K562 (cell line): ENCODE data around the gene CSMD2. TPM values are rescaled to one million over a fixed set of nuclear protein-coding genes. Genes with fewer than 3 reads are reported as not detected.

Experiments
- ATAC-seq: fragments of 200-7000 bp; cut with Tn5 transposase; 3 replicates; pipeline ENCODE4 v1.9.1; 2020; ENCODE audit warnings: moderate library complexity
- BruUV-seq: library from RNA; stranded (reverse); fragments of 400-500 nt; replicated peaks from 2 replicates; lab custom pipeline; 2021; lab: Mats Ljungman, UMichigan
- CTCF ChIA-PET: fragments of 300-600 bp; formaldehyde crosslinking; extraction: SDS; loops from one replicate; lab custom pipeline; 2021; ENCODE audit warnings: low intra/inter-chr PET ratio; lab: Yijun Ruan, JAX
- POLR2A ChIA-PET: fragments of 300-600, 350-650 bp; sonication (Branson Sonifier 250); formaldehyde crosslinking; extraction: SDS; loops from one replicate; lab custom pipeline; 2021; ENCODE audit warnings: antibody characterized with exemption, inconsistent platforms; lab: Yijun Ruan, JAX
- DNase-seq, 4 experiments: peaks; one replicate each; pipeline versions ENCODE4 v3.0.0 to v3.0.0-alpha.2; 2011 to 2018; ENCODE audit warnings: low spot score in 3 of 4, mixed read lengths in 3 of 4; ENCODE audit errors: extremely low read depth in 1 of 4
- FAIRE-seq: peaks from 2 replicates; lab custom pipeline; 2011; peaks lifted over from hg19 to GRCh38; lab: Jason Lieb, UNC
- H2AFZ ChIP-seq: 2 replicates; pipeline ENCODE4 v1.6.0; 2011; ENCODE audit warnings: low read depth, low read length, control low read depth, inconsistent platforms
- H3K27ac ChIP-seq: fragments of 200-600 bp; 3 replicates; pipeline ENCODE4 v1.8.0; 2011; ENCODE audit warnings: low read depth, mild to moderate bottlenecking, control low read depth, inconsistent platforms, low read length, moderate library complexity, mixed read lengths; ENCODE audit errors: extremely low read depth
- H3K27me3 ChIP-seq, 2 experiments: fragments of 300-600 bp in 1 of 2; 2 replicates in 1 of 2; 3 replicates in 1 of 2; pipeline versions ENCODE4 v1.6.0 to v1.8.0; 2011; ENCODE audit warnings: inconsistent platforms in 2 of 2, low read length in 2 of 2, mild to moderate bottlenecking in 1 of 2, mixed read lengths in 1 of 2, moderate library complexity in 1 of 2; ENCODE audit not compliant: control insufficient read depth in 2 of 2, insufficient read depth in 2 of 2
- H3K36me3 ChIP-seq: fragments of 300-600 bp; 3 replicates; pipeline ENCODE4 v1.8.0; 2011; ENCODE audit warnings: mild to moderate bottlenecking, low read length, inconsistent platforms; ENCODE audit not compliant: control insufficient read depth, insufficient read depth
- H3K4me1 ChIP-seq, 2 experiments: fragments of 200-600 bp in 1 of 2; replicated peaks in 1 of 2; 2 replicates in 1 of 2; 3 replicates in 1 of 2; pipeline versions ENCODE4 v1.5.1 to v1.8.0; 2011; ENCODE audit warnings: inconsistent platforms in 2 of 2, low read length in 2 of 2, mild to moderate bottlenecking in 1 of 2, mixed read lengths in 1 of 2, moderate library complexity in 1 of 2; ENCODE audit not compliant: control insufficient read depth in 2 of 2, insufficient read depth in 2 of 2
- H3K4me2 ChIP-seq: 2 replicates; pipeline ENCODE4 v1.6.1; 2011; ENCODE audit warnings: low read length, control low read depth, inconsistent platforms, mixed read lengths; ENCODE audit not compliant: insufficient read depth
- H3K4me3 ChIP-seq: fragments of 200-600 bp; sonication (generic), shearing (Covaris generic); 2 replicates; pipeline ENCODE4 v1.5.1; 2016; ENCODE audit warnings: control low read depth, inconsistent platforms
- H3K79me2 ChIP-seq: fragments of 200-600 bp; 3 replicates; pipeline ENCODE4 v1.8.0; 2011; ENCODE audit warnings: low read length, inconsistent platforms; ENCODE audit not compliant: control insufficient read depth, insufficient read depth
- H3K9ac ChIP-seq, 2 experiments: 2 replicates each; pipeline versions ENCODE4 v1.6.0 to v1.6.1; 2011; ENCODE audit warnings: low read depth in 2 of 2, low read length in 2 of 2, control low read depth in 1 of 2, inconsistent platforms in 1 of 2, mild to moderate bottlenecking in 1 of 2, mixed read lengths in 1 of 2; ENCODE audit not compliant: insufficient read depth in 1 of 2
- H3K9me1 ChIP-seq: one replicate; pipeline ENCODE4 v1.6.0; 2011; ENCODE audit warnings: inconsistent platforms, mild to moderate bottlenecking, low read length, moderate library complexity; ENCODE audit not compliant: control insufficient read depth, insufficient read depth
- H3K9me3 ChIP-seq: replicated peaks from 2 replicates; pipeline ENCODE4 v1.5.1; 2011; ENCODE audit warnings: low read depth, low read length, inconsistent platforms; ENCODE audit not compliant: control insufficient read depth, insufficient read depth
- H4K20me1 ChIP-seq: replicated peaks from 2 replicates; pipeline ENCODE4 v1.6.1; 2011; ENCODE audit warnings: low read length, inconsistent platforms, mixed read lengths; ENCODE audit not compliant: control insufficient read depth, insufficient read depth
- EZH2 ChIP-seq: IDR thresholded peaks from 2 replicates; pipeline ENCODE4 v1.6.1; 2012; ENCODE audit warnings: low read depth, mild to moderate bottlenecking, inconsistent platforms, low read length, borderline replicate concordance
- FOXA3 ChIP-seq, 2 experiments: fragments of 450-650 bp in 1 of 2; sonication (generic) in 1 of 2; formaldehyde crosslinking; IDR thresholded peaks in 1 of 2; conservative IDR thresholded peaks in 1 of 2; 2 replicates each; pipeline versions ENCODE4 v1.4.0 to v1.8.0; 2020 to 2022; ENCODE audit warnings: mild to moderate bottlenecking in 2 of 2, missing genetic modification reagents in 1 of 2
- HEY1 ChIP-seq: fragments of 250-450 bp; sonication (Bioruptor Pico); IDR thresholded peaks from 2 replicates; pipeline ENCODE4 v1.5.0; 2020; ENCODE audit warnings: mild to moderate bottlenecking, moderate library complexity, borderline replicate concordance
- KAT2B ChIP-seq: IDR thresholded peaks from one replicate; pipeline ENCODE4 v1.6.1; 2012; ENCODE audit warnings: low read depth, mild to moderate bottlenecking, control low read depth, inconsistent platforms, low read length, moderate library complexity
- KDM2B ChIP-seq: fragments of 250-450 bp; sonication (Bioruptor Pico); IDR thresholded peaks from 2 replicates; pipeline ENCODE4 v1.8.0; 2021; ENCODE audit warnings: mild to moderate bottlenecking, moderate library complexity
- LCOR ChIP-seq: sonication (generic); formaldehyde crosslinking; IDR thresholded peaks from 2 replicates; pipeline ENCODE4 v1.8.0; 2022; ENCODE audit warnings: mild to moderate bottlenecking, missing genetic modification reagents
- RBBP5 ChIP-seq: fragments of 200-600 bp; sonication (generic); IDR thresholded peaks from 2 replicates; pipeline ENCODE4 v1.6.1; 2012; ENCODE audit warnings: borderline replicate concordance, mild to moderate bottlenecking, low read length, control low read depth, inconsistent platforms; ENCODE audit not compliant: insufficient read depth, poor library complexity, severe bottlenecking
- RBM22 ChIP-seq: fragments of 200-400 bp; formaldehyde crosslinking; IDR thresholded peaks from 2 replicates; pipeline ENCODE4 v1.6.1; 2018; ENCODE audit warnings: low read length, low read depth; ENCODE audit not compliant: poor library complexity, severe bottlenecking
- SMAD3 ChIP-seq: fragments of 450-650 bp; formaldehyde crosslinking; conservative IDR thresholded peaks from 2 replicates; pipeline ENCODE4 v1.4.0; 2020; ENCODE audit warnings: mild to moderate bottlenecking
- ZNF668 ChIP-seq: fragments of 250-450 bp; sonication (Bioruptor Pico); IDR thresholded peaks from 2 replicates; pipeline ENCODE4 v1.8.0; 2022; ENCODE audit warnings: mild to moderate bottlenecking, inconsistent platforms
- WGBS: fragments of 100-300 bp; shearing (Covaris generic); methylation state at CpG from one replicate; pipeline ENCODE4 v1.1.6; 2016; ENCODE audit warnings: low coverage, mixed read lengths; ENCODE audit not compliant: insufficient coverage; ENCODE audit errors: missing lambda C conversion rate; 5-methylcytosine and 5-hydroxymethylcytosine counted together
- in situ Hi-C: fragments of 300-500 bp; cut with MboI; formaldehyde crosslinking; loops from 4 replicates; pipeline ENCODE4 v1.15.0; 2018; ENCODE audit warnings: inconsistent platforms, mixed read lengths
- intact Hi-C: fragments of 100-400 bp; cut with micrococcal nuclease; formaldehyde crosslinking; loops from 2 replicates; pipeline ENCODE4 v1.14.2; 2022
- polyA plus RNA-seq, 8 experiments: library from polyadenylated mRNA; depleted of rRNA in 4 of 8; stranded (reverse) in 5 of 8; unstranded in 3 of 8; fragments of >200 nt; fragmentation: Nextera tagmentation in 2 of 8; fragmentation: Illumina TruSeq in 1 of 8; extraction: Ambion mirVana in 2 of 8; extraction: Trizol in 1 of 8; gene quantifications; 2 replicates each; pipeline versions ENCODE4 v1.2.1 to v1.2.3, GENCODE V29; 2011 to 2014; ENCODE audit warnings: inconsistent platforms in 1 of 8, missing spikeins in 1 of 8
- total RNA-seq, 7 experiments: library from RNA; depleted of rRNA in 6 of 7; stranded (reverse); fragments of >200 nt in 6 of 7; fragmentation: Illumina TruSeq in 2 of 7; extraction: Trizol in 2 of 7; gene quantifications; 2 replicates each; pipeline versions ENCODE4 v1.2.1 to v1.2.3, GENCODE V29; 2011 to 2021; ENCODE audit warnings: low replicate concordance in 1 of 7
- TF ChIP-seq, protein P1 (sequence below): fragments of 450-650 bp; IDR thresholded peaks from 2 replicates; pipeline ENCODE4 v1.6.1; 2016; ENCODE audit warnings: borderline replicate concordance

Gene CSMD2
- total and polyA plus RNA-seq, 9 of the 15 experiments (the other 6 are each of a cell fraction or from before 2014, with no cell fraction given), result not detected

- H3K9me1 ChIP-seq, result no peaks in the 10 kb centered on the region
- WGBS, result 0% methylated on average over 2 of the region's 2 CpGs
- no peak for TF ChIP-seq HEY1 (CRISPR knock-in tag)
- no peak for TF ChIP-seq KAT2B
- TF ChIP-seq RBBP5, result no peak
- TF ChIP-seq ZNF668 (CRISPR knock-in tag), result no peak
- TF ChIP-seq, protein P1, sequence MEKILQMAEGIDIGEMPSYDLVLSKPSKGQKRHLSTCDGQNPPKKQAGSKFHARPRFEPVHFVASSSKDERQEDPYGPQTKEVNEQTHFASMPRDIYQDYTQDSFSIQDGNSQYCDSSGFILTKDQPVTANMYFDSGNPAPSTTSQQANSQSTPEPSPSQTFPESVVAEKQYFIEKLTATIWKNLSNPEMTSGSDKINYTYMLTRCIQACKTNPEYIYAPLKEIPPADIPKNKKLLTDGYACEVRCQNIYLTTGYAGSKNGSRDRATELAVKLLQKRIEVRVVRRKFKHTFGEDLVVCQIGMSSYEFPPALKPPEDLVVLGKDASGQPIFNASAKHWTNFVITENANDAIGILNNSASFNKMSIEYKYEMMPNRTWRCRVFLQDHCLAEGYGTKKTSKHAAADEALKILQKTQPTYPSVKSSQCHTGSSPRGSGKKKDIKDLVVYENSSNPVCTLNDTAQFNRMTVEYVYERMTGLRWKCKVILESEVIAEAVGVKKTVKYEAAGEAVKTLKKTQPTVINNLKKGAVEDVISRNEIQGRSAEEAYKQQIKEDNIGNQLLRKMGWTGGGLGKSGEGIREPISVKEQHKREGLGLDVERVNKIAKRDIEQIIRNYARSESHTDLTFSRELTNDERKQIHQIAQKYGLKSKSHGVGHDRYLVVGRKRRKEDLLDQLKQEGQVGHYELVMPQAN, result no peak
- no peak for TF ChIP-seq LCOR
- TF ChIP-seq SMAD3 (CRISPR knock-in tag), result no peak
- TF ChIP-seq KDM2B (CRISPR knock-in tag), result no peak
- TF ChIP-seq RBM22, result no peak
- no peak for TF ChIP-seq EZH2
- no peak for TF ChIP-seq FOXA3 (CRISPR knock-in tag; conservative IDR thresholded peaks at IDR 0.05 in 1 of 2, IDR thresholded peaks at IDR 0.05 in 1 of 2)
- ATAC-seq (no peak), FAIRE-seq (no peak), DNase-seq (no peak)
- BruUV-seq, result no TSS peak
- H3K9me3 ChIP-seq, result no peaks in the 10 kb centered on the region; the same call in 1 of the 2 replicates
- no peak overlapping the region for H3K4me2 ChIP-seq
- H3K79me2 ChIP-seq, result no peaks in the 10 kb centered on the region
- H3K4me1 ChIP-seq, result no peaks in the 10 kb centered on the region
- no peaks in the 10 kb centered on the region for H4K20me1 ChIP-seq
- intact Hi-C loops, result no loop called here
- no peaks in the 10 kb centered on the region for H3K27me3 ChIP-seq
- ChIA-PET CTCF (no interaction called here), POLR2A (no interaction called here)
- in situ Hi-C loops, result no loop called here
- no peak overlapping the region for H3K27ac ChIP-seq
- H2AFZ ChIP-seq, result no peak overlapping the region
- H3K9ac ChIP-seq, result no peak overlapping the region
- no peaks in the 10 kb centered on the region for H3K36me3 ChIP-seq
- no peak overlapping the region for H3K4me3 ChIP-seq
These were observed 286.6 kb downstream of the CSMD2 start for GRCh38 chr1:33878392-33878791.
